CD8-positive, alpha-beta memory T cell (primary cell): Measurements from ENCODE around the gene CARHSP1. TPM values are rescaled to one million over a fixed set of nuclear protein-coding genes. Genes with fewer than 3 reads are reported as not detected.
A peak's percentile ranks its signal among the peaks of the same experiment; 100 is the strongest.

ENCODE experiments used
- CTCF ChIA-PET: fragments of 350-600 bp; sonication (Branson Sonifier 250); formaldehyde crosslinking; loops from one replicate; lab custom pipeline; 2021; ENCODE audit warnings: antibody characterized with exemption; lab: Charles Lee
- POLR2A ChIA-PET: fragments of 350-600 bp; sonication (Branson Sonifier 250); formaldehyde crosslinking; loops from one replicate; lab custom pipeline; 2021; ENCODE audit warnings: antibody characterized with exemption; lab: Charles Lee
- DNase-seq, 5 donors: peaks; one replicate each; pipeline versions ENCODE4 v3.0.0 to v3.0.0-alpha.2; 2020 to 2022; ENCODE audit warnings: mixed read lengths in 1 of 5
- H3K27ac ChIP-seq: one replicate; pipeline ENCODE4 v1.7.0; 2013; ENCODE audit warnings: low read depth, mild to moderate bottlenecking, low read length, moderate library complexity
- H3K27me3 ChIP-seq: 2 replicates; pipeline ENCODE4 v1.7.0; 2013; ENCODE audit warnings: low read length, mild to moderate bottlenecking; ENCODE audit not compliant: insufficient read depth, poor library complexity, severe bottlenecking
- H3K36me3 ChIP-seq: 2 replicates; pipeline ENCODE4 v1.7.0; 2013; ENCODE audit warnings: mild to moderate bottlenecking, low read length, moderate library complexity; ENCODE audit not compliant: insufficient read depth
- H3K4me1 ChIP-seq: 2 replicates; pipeline ENCODE4 v1.7.0; 2013; ENCODE audit warnings: mild to moderate bottlenecking, low read length, moderate library complexity; ENCODE audit not compliant: insufficient read depth
- H3K4me3 ChIP-seq: 2 replicates; pipeline ENCODE4 v1.7.0; 2013; ENCODE audit warnings: mild to moderate bottlenecking, low read length
- H3K9me3 ChIP-seq: 2 replicates; pipeline ENCODE4 v1.7.0; 2013; ENCODE audit warnings: mild to moderate bottlenecking, low read length
- H3K27ac Mint-ChIP-seq, 8 donors: one replicate each; pipeline ENCODE4 v1.8.0; 2020 to 2021; ENCODE audit warnings: mixed read lengths in 8 of 8, mild to moderate bottlenecking in 6 of 8, inconsistent platforms in 3 of 8, moderate library complexity in 3 of 8
- H3K27me3 Mint-ChIP-seq, 2 donors: one replicate each; pipeline ENCODE4 v1.8.0; 2020 to 2021; ENCODE audit warnings: mixed read lengths in 2 of 2, mild to moderate bottlenecking in 1 of 2, moderate library complexity in 1 of 2
- H3K36me3 Mint-ChIP-seq, 3 donors: one replicate each; pipeline ENCODE4 v1.8.0; 2020 to 2021; ENCODE audit warnings: mixed read lengths in 3 of 3, inconsistent platforms in 1 of 3, mild to moderate bottlenecking in 1 of 3
- H3K4me1 Mint-ChIP-seq, 3 donors: one replicate each; pipeline ENCODE4 v1.8.0; 2020 to 2021; ENCODE audit warnings: mixed read lengths in 3 of 3, inconsistent platforms in 1 of 3, mild to moderate bottlenecking in 1 of 3
- H3K4me3 Mint-ChIP-seq, 7 donors: one replicate each; pipeline ENCODE4 v1.8.0; 2020 to 2021; ENCODE audit warnings: mixed read lengths in 7 of 7, mild to moderate bottlenecking in 6 of 7, moderate library complexity in 4 of 7, inconsistent platforms in 2 of 7
- H3K9me3 Mint-ChIP-seq, 5 donors: one replicate each; pipeline ENCODE4 v1.8.0; 2020 to 2022; ENCODE audit warnings: mixed read lengths in 5 of 5, mild to moderate bottlenecking in 3 of 5, moderate library complexity in 2 of 5, inconsistent platforms in 1 of 5
- polyA plus RNA-seq: library from polyadenylated mRNA; unstranded; fragments of 300-500 nt; fragmentation: Illumina TruSeq; gene quantifications from one replicate; pipeline ENCODE4 v1.2.3, GENCODE V29; 2021
- total RNA-seq, 2 experiments: library from RNA; stranded (reverse); gene quantifications; one replicate each; pipeline ENCODE4 v1.2.3, GENCODE V29; 2021

The CARHSP1 gene
- total and polyA plus RNA-seq, 3 experiments from 2014 or later: 52.6 to 58.5 (median 57.8) TPM

GRCh38 chr16:8854298-8854948 is 14.4 kb downstream of the CARHSP1 start:
- ChIA-PET POLR2A (interaction anchor here (0.9 kb wide), 1 partner anchor 15 kb away, joined by 4 read pairs; the partner anchor contains the start of gene CARHSP1), CTCF (interaction anchor here (1.4 to 1.7 kb wide), 2 partner anchors 14 to 26 kb away, joined by 3 to 6 read pairs; partner anchors contain the start of gene CARHSP1)
- Histone ChIP-seq H3K9me3 (no peaks in the 10 kb centered on the region), H3K4me1 (no peaks in the 10 kb centered on the region), H3K27me3 (no peaks in the 10 kb centered on the region), H3K27ac (no peak overlapping the region), H3K36me3 (no peaks in the 10 kb centered on the region), H3K4me3 (no peak overlapping the region)
- Mint-ChIP-seq H3K27ac (peak overlapping the region in 3 of 8 donors; percentile 58 to 91 (median 75)), H3K4me3 (no peak overlapping the region), H3K36me3 (peaks cover 0 to 78% (median 10%) of the 10 kb centered on the region in 3 donors), H3K9me3 (no peaks in the 10 kb centered on the region), H3K27me3 (peaks cover 0 to 1% of the 10 kb centered on the region in 2 donors), H3K4me1 (peaks cover 20 to 49% (median 34%) of the 10 kb centered on the region in 3 donors)
- peak in 1 of 5 donors; percentile 11 for DNase-seq

- no peak for DNase-seq
- Histone ChIP-seq H3K27me3 (no peaks in the 10 kb centered on the region), H3K36me3 (no peaks in the 10 kb centered on the region), H3K4me3 (no peak overlapping the region), H3K27ac (no peak overlapping the region), H3K9me3 (no peaks in the 10 kb centered on the region), H3K4me1 (no peaks in the 10 kb centered on the region)
- Mint-ChIP-seq H3K4me3 (no peak overlapping the region), H3K27me3 (peaks cover 0 to 1% of the 10 kb centered on the region in 2 donors), H3K9me3 (no peaks in the 10 kb centered on the region), H3K36me3 (peaks cover 0 to 78% (median 10%) of the 10 kb centered on the region in 3 donors), H3K4me1 (peaks cover 23 to 46% (median 34%) of the 10 kb centered on the region in 3 donors), H3K27ac (peak overlapping the region in 4 of 8 donors; percentile 32 to 68 (median 48))
- CTCF ChIA-PET: interaction anchor here (1.5 to 1.7 kb wide), 2 partner anchors 23 to 27 kb away, joined by 3 to 6 read pairs; no protein-coding TSS in a partner anchor
- POLR2A ChIA-PET: no interaction called here
Measured at GRCh38 chr16:8853611-8854010, 15.2 kb downstream of the CARHSP1 start.

GRCh38 chr16:8853150-8853549 is 15.7 kb downstream of the CARHSP1 start:
- H3K27ac ChIP-seq: no peak overlapping the region
- no peaks in the 10 kb centered on the region for H3K9me3 ChIP-seq
- ChIA-PET CTCF (interaction anchor here (1.5 kb wide), 1 partner anchor 22 kb away, joined by 3 read pairs; no protein-coding TSS in a partner anchor), POLR2A (no interaction called here)
- H3K36me3 ChIP-seq: no peaks in the 10 kb centered on the region
- no peaks in the 10 kb centered on the region for H3K27me3 ChIP-seq
- peak overlapping the region in 3 of 8 donors; percentile 27 to 37 (median 29) for H3K27ac Mint-ChIP-seq
- H3K4me3 ChIP-seq: no peak overlapping the region
- peaks cover 0 to 1% of the 10 kb centered on the region in 2 donors for H3K27me3 Mint-ChIP-seq
- H3K4me1 Mint-ChIP-seq: peaks cover 23 to 45% (median 34%) of the 10 kb centered on the region in 3 donors
- H3K36me3 Mint-ChIP-seq: peaks cover 0 to 79% (median 10%) of the 10 kb centered on the region in 3 donors
- H3K9me3 Mint-ChIP-seq: no peaks in the 10 kb centered on the region
- H3K4me1 ChIP-seq: no peaks in the 10 kb centered on the region
- H3K4me3 Mint-ChIP-seq: no peak overlapping the region
- peak in 1 of 5 donors; percentile 10 for DNase-seq

- Histone ChIP-seq H3K9me3 (no peaks in the 10 kb centered on the region), H3K4me1 (no peaks in the 10 kb centered on the region), H3K4me3 (no peak overlapping the region), H3K27me3 (no peaks in the 10 kb centered on the region), H3K36me3 (no peaks in the 10 kb centered on the region), H3K27ac (no peak overlapping the region)
- Mint-ChIP-seq H3K36me3 (peaks cover 0 to 81% (median 8%) of the 10 kb centered on the region in 3 donors), H3K4me3 (no peak overlapping the region), H3K27ac (peak overlapping the region in 2 of 8 donors; percentile 18 to 73), H3K9me3 (no peaks in the 10 kb centered on the region), H3K27me3 (peaks cover 0 to 1% of the 10 kb centered on the region in 2 donors), H3K4me1 (peaks cover 19 to 42% (median 32%) of the 10 kb centered on the region in 3 donors)
- POLR2A ChIA-PET: no interaction called here
- no peak for DNase-seq
- CTCF ChIA-PET: interaction anchor here (1.5 kb wide), 1 partner anchor 22 kb away, joined by 3 read pairs; no protein-coding TSS in a partner anchor
Measured at GRCh38 chr16:8852534-8852933, 16.3 kb downstream of the CARHSP1 start.

GRCh38 chr16:8851761-8852403 is 16.9 kb downstream of the CARHSP1 start:
- ChIA-PET POLR2A (no interaction called here), CTCF (interaction anchor here (1.0 kb wide), 1 partner anchor 85 kb away, joined by 3 read pairs; no protein-coding TSS in a partner anchor)
- Mint-ChIP-seq H3K9me3 (no peaks in the 10 kb centered on the region), H3K4me1 (peaks cover 16 to 40% (median 31%) of the 10 kb centered on the region in 3 donors), H3K4me3 (peak overlapping the region in 1 of 7 donors; percentile 40), H3K27me3 (peaks cover 0 to 1% of the 10 kb centered on the region in 2 donors), H3K36me3 (peaks cover 0 to 82% (median 7%) of the 10 kb centered on the region in 3 donors), H3K27ac (peak overlapping the region in 6 of 8 donors; percentile 67 to 82 (median 78))
- Histone ChIP-seq H3K4me3 (no peak overlapping the region), H3K27me3 (no peaks in the 10 kb centered on the region), H3K27ac (no peak overlapping the region), H3K4me1 (no peaks in the 10 kb centered on the region), H3K9me3 (no peaks in the 10 kb centered on the region), H3K36me3 (no peaks in the 10 kb centered on the region)
- no peak for DNase-seq

GRCh38 chr16:8850279-8850885 is 18.4 kb downstream of the CARHSP1 start:
- Mint-ChIP-seq H3K4me1 (peaks cover 15 to 33% (median 25%) of the 10 kb centered on the region in 3 donors), H3K36me3 (peaks cover 0 to 72% (median 7%) of the 10 kb centered on the region in 3 donors), H3K27ac (peak overlapping the region in 6 of 8 donors; percentile 37 to 78 (median 66)), H3K4me3 (peak overlapping the region in 1 of 7 donors; percentile 58), H3K27me3 (peaks cover 0 to 1% of the 10 kb centered on the region in 2 donors), H3K9me3 (no peaks in the 10 kb centered on the region)
- H3K27me3 ChIP-seq: no peaks in the 10 kb centered on the region
- ChIA-PET POLR2A (interaction anchor here (1.2 kb wide), 1 partner anchor 18 kb away, joined by 3 read pairs; no protein-coding TSS in a partner anchor), CTCF (interaction anchor here (1.8 kb wide), 1 partner anchor 13 kb away, joined by 5 read pairs; no protein-coding TSS in a partner anchor)
- H3K27ac ChIP-seq: no peak overlapping the region
- no peak for DNase-seq
- no peaks in the 10 kb centered on the region for H3K4me1 ChIP-seq
- no peaks in the 10 kb centered on the region for H3K9me3 ChIP-seq
- no peaks in the 10 kb centered on the region for H3K36me3 ChIP-seq
- H3K4me3 ChIP-seq: no peak overlapping the region

- Histone ChIP-seq H3K36me3 (no peaks in the 10 kb centered on the region), H3K27ac (no peak overlapping the region), H3K4me1 (no peaks in the 10 kb centered on the region), H3K27me3 (no peaks in the 10 kb centered on the region), H3K9me3 (no peaks in the 10 kb centered on the region), H3K4me3 (no peak overlapping the region)
- no peak overlapping the region for H3K4me3 Mint-ChIP-seq
- ChIA-PET POLR2A (no interaction called here), CTCF (interaction anchor here (1.8 kb wide), 1 partner anchor 14 kb away, joined by 5 read pairs; no protein-coding TSS in a partner anchor)
- H3K27ac Mint-ChIP-seq: peak overlapping the region in 5 of 8 donors; percentile 17 to 85 (median 50)
- H3K9me3 Mint-ChIP-seq: no peaks in the 10 kb centered on the region
- peaks cover 0 to 67% (median 3%) of the 10 kb centered on the region in 3 donors for H3K36me3 Mint-ChIP-seq
- DNase-seq: no peak
- H3K4me1 Mint-ChIP-seq: peaks cover 16 to 27% (median 25%) of the 10 kb centered on the region in 3 donors
- H3K27me3 Mint-ChIP-seq: peaks cover 0 to 1% of the 10 kb centered on the region in 2 donors
Measured at GRCh38 chr16:8849411-8850011, 19.3 kb downstream of the CARHSP1 start.
